Sigmoid colon (tissue), 4 donors: ENCODE measurements around the gene PDE4D.

Experiments
- EP300 ChIP-seq, 4 donors: sonication (generic); formaldehyde crosslinking; IDR thresholded peaks; one replicate each; pipeline ENCODE4 v1.6.1; 2017; ENCODE audit warnings: antibody characterized with exemption in 4 of 4
- POLR2A ChIP-seq, 2 donors: fragments of 450-650 bp; IDR thresholded peaks; one replicate each; pipeline ENCODE4 v1.6.1; 2016; ENCODE audit warnings: antibody characterized with exemption in 2 of 2, mild to moderate bottlenecking in 2 of 2, moderate library complexity in 2 of 2
- TF ChIP-seq, protein P1 (sequence below), 4 experiments: fragments of 450-650 bp in 3 of 4; fragments of 200-600 bp in 1 of 4; IDR thresholded peaks; one replicate each; pipeline ENCODE4 v1.5.1; 2016 to 2019; ENCODE audit warnings: antibody characterized with exemption in 4 of 4, mild to moderate bottlenecking in 3 of 4, moderate library complexity in 2 of 4

GRCh38 chr5:59712836-59713497, 180.6 kb downstream of the PDE4D start:
- TF ChIP-seq, protein P1, sequence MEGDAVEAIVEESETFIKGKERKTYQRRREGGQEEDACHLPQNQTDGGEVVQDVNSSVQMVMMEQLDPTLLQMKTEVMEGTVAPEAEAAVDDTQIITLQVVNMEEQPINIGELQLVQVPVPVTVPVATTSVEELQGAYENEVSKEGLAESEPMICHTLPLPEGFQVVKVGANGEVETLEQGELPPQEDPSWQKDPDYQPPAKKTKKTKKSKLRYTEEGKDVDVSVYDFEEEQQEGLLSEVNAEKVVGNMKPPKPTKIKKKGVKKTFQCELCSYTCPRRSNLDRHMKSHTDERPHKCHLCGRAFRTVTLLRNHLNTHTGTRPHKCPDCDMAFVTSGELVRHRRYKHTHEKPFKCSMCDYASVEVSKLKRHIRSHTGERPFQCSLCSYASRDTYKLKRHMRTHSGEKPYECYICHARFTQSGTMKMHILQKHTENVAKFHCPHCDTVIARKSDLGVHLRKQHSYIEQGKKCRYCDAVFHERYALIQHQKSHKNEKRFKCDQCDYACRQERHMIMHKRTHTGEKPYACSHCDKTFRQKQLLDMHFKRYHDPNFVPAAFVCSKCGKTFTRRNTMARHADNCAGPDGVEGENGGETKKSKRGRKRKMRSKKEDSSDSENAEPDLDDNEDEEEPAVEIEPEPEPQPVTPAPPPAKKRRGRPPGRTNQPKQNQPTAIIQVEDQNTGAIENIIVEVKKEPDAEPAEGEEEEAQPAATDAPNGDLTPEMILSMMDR (IDR thresholded peaks at IDR 0.05) = no peak
- no peak for TF ChIP-seq EP300 (IDR thresholded peaks at IDR 0.05)
- TF ChIP-seq POLR2A (IDR thresholded peaks at IDR 0.05) = no peak
